ENCODE results near the gene ZNF717.
"Not testable (repeated sequence)": the region's sequence is repeated elsewhere in the genome, so short reads cannot be mapped to it uniquely, and the experiment has no call there.

The ZNF717 gene

GRCh38 chr3:75785081-75785755, at the start of gene ZNF717:
Gene ZNF717 (minus strand): TSS chr3:75785549. CDS start chr3:75783362, 2,187 bp downstream.
- peak; percentile 99 for DNase-seq

- not testable (repeated sequence) for DNase-seq
Measured at GRCh38 chr3:75831076-75831475, 45.7 kb upstream of the ZNF717 start.

GRCh38 chr3:75818019-75818418, 32.7 kb upstream of the ZNF717 start:
- DNase-seq: not testable (repeated sequence)

- DNase-seq: not testable (repeated sequence)
Measured at GRCh38 chr3:75816287-75817180, 31.2 kb upstream of the ZNF717 start.

GRCh38 chr3:75814797-75815196, 29.4 kb upstream of the ZNF717 start:
- DNase-seq: no peak

- DNase-seq: no peak
Measured at GRCh38 chr3:75782506-75782905, 2.8 kb downstream of the ZNF717 start.

- DNase-seq: no peak
Measured at GRCh38 chr3:75781079-75781745, 4.1 kb downstream of the ZNF717 start.

- DNase-seq: not testable (repeated sequence)
Measured at GRCh38 chr3:75777742-75778141, 7.6 kb downstream of the ZNF717 start.

GRCh38 chr3:75771631-75772030, 13.7 kb downstream of the ZNF717 start:
- not testable (repeated sequence) for DNase-seq

GRCh38 chr3:75768303-75769017, 16.9 kb downstream of the ZNF717 start:
- DNase-seq: no peak

- no peak for DNase-seq
Measured at GRCh38 chr3:75737831-75738493, 47.4 kb downstream of the ZNF717 start.

GRCh38 chr3:75727985-75728384, 57.4 kb downstream of the ZNF717 start:
- DNase-seq: no peak

GRCh38 chr3:75692061-75692460, 93.3 kb downstream of the ZNF717 start:
- DNase-seq: no peak

- DNase-seq: no peak
Measured at GRCh38 chr3:75687323-75687722, 98.0 kb downstream of the ZNF717 start.
